Left ventricle myocardium inferior (tissue), 1 donor: ENCODE results near the gene HOXC11. TPM values are rescaled to one million over a fixed set of nuclear protein-coding genes. Genes with fewer than 3 reads are reported as not detected.

ENCODE experiments used
- DNase-seq: peaks from one replicate; pipeline ENCODE4 v3.0.0-alpha.2; 2020
- H3K27ac ChIP-seq: fragments of 200-600 bp; replicated peaks from 2 replicates; pipeline ENCODE4 v1.8.0; 2021
- H3K27me3 ChIP-seq: fragments of 200-600 bp; 2 replicates; pipeline ENCODE4 v1.8.0; 2021; ENCODE audit warnings: low read depth
- H3K36me3 ChIP-seq: fragments of 200-600 bp; 2 replicates; pipeline ENCODE4 v1.8.0; 2021
- H3K4me1 ChIP-seq: fragments of 200-600 bp; 2 replicates; pipeline ENCODE4 v1.8.0; 2021
- H3K4me3 ChIP-seq: fragments of 200-600 bp; 2 replicates; pipeline ENCODE4 v1.8.0; 2021; ENCODE audit warnings: mild to moderate bottlenecking, moderate library complexity
- H3K9me3 ChIP-seq: fragments of 200-600 bp; replicated peaks from 2 replicates; pipeline ENCODE4 v1.8.0; 2021
- CTCF ChIP-seq: fragments of 200-600 bp; IDR thresholded peaks from 2 replicates; pipeline ENCODE4 v1.8.0; 2021; ENCODE audit warnings: antibody characterized with exemption, mild to moderate bottlenecking, borderline replicate concordance
- intact Hi-C: fragments of 100-400 bp; cut with micrococcal nuclease; formaldehyde crosslinking; loops from one replicate; pipeline ENCODE4 v1.11.0; 2022
- total RNA-seq: library from RNA; stranded (reverse); fragmentation: NEBNext Ultra II Directional; extraction: Animal tissue kit (Norgen Biotek cat#: 25700); gene quantifications from one replicate; pipeline ENCODE4 v1.2.1, GENCODE V29; 2021
- donor health status: DM: no; HTN: yes; CAD: no; lungs with severe emphysema.

HOXC11 gene
- total RNA-seq, 1 donor from 2014 or later: not detected

GRCh38 chr12:54004063-54004840, 31.3 kb downstream of the HOXC11 start:
- no peak overlapping the region for H3K27ac ChIP-seq
- H3K27me3 ChIP-seq: peaks cover 98% of the 10 kb centered on the region
- H3K4me3 ChIP-seq: no peak overlapping the region
- H3K4me1 ChIP-seq: peaks cover 26% of the 10 kb centered on the region
- no peak for TF ChIP-seq CTCF
- intact Hi-C loops: no loop called here
- H3K36me3 ChIP-seq: no peaks in the 10 kb centered on the region
- DNase-seq: no peak
- no peaks in the 10 kb centered on the region for H3K9me3 ChIP-seq

- no peak for TF ChIP-seq CTCF
- Histone ChIP-seq H3K27ac (no peak overlapping the region), H3K4me3 (no peak overlapping the region), H3K4me1 (peaks cover 24% of the 10 kb centered on the region), H3K27me3 (peaks cover 98% of the 10 kb centered on the region), H3K36me3 (no peaks in the 10 kb centered on the region), H3K9me3 (no peaks in the 10 kb centered on the region)
- intact Hi-C loops: loop anchor here (5.0 kb wide), 1 partner anchor 187 kb away; no protein-coding TSS in a partner anchor
- DNase-seq: no peak
Observed at GRCh38 chr12:54004841-54005530, 32.1 kb downstream of the HOXC11 start.

- H3K36me3 ChIP-seq: no peaks in the 10 kb centered on the region
- no peak overlapping the region for H3K27ac ChIP-seq
- intact Hi-C loops: loop anchor here (5.0 kb wide), 1 partner anchor 187 kb away; no protein-coding TSS in a partner anchor
- no peak for TF ChIP-seq CTCF
- H3K27me3 ChIP-seq: peaks cover 98% of the 10 kb centered on the region
- H3K9me3 ChIP-seq: no peaks in the 10 kb centered on the region
- no peak overlapping the region for H3K4me3 ChIP-seq
- H3K4me1 ChIP-seq: peaks cover 19% of the 10 kb centered on the region
- DNase-seq: no peak
Observed at GRCh38 chr12:54005531-54005852, 32.6 kb downstream of the HOXC11 start.

GRCh38 chr12:54005853-54006558, 33.1 kb downstream of the HOXC11 start:
- Histone ChIP-seq H3K27me3 (peaks cover 98% of the 10 kb centered on the region), H3K27ac (no peak overlapping the region), H3K36me3 (no peaks in the 10 kb centered on the region), H3K4me1 (peaks cover 15% of the 10 kb centered on the region), H3K9me3 (no peaks in the 10 kb centered on the region), H3K4me3 (peak overlapping the region; percentile 52)
- peak; percentile 92 for TF ChIP-seq CTCF
- DNase-seq: peak; percentile 87
- intact Hi-C loops: loop anchor here (5.0 kb wide), 1 partner anchor 186 kb away; no protein-coding TSS in a partner anchor

- H3K4me1 ChIP-seq: peaks cover 15% of the 10 kb centered on the region
- H3K27ac ChIP-seq: no peak overlapping the region
- H3K27me3 ChIP-seq: peaks cover 98% of the 10 kb centered on the region
- no peak for TF ChIP-seq CTCF
- H3K4me3 ChIP-seq: peak overlapping the region; percentile 52
- intact Hi-C loops: loop anchor here (5.0 kb wide), 1 partner anchor 186 kb away; no protein-coding TSS in a partner anchor
- no peak for DNase-seq
- no peaks in the 10 kb centered on the region for H3K36me3 ChIP-seq
- H3K9me3 ChIP-seq: no peaks in the 10 kb centered on the region
Observed at GRCh38 chr12:54006559-54007220, 33.8 kb downstream of the HOXC11 start.
